Mucosa of stomach (tissue), 1 donor: ENCODE measurements around the gene PRDM8.

Experiments
- H3K27me3 ChIP-seq: one replicate; pipeline ENCODE4 v1.7.0; 2013; ENCODE audit warnings: mild to moderate bottlenecking, low read length; ENCODE audit not compliant: control insufficient read depth, insufficient read depth
- H3K36me3 ChIP-seq: one replicate; pipeline ENCODE4 v1.7.0; 2013; ENCODE audit warnings: low read length; ENCODE audit not compliant: control insufficient read depth, insufficient read depth
- H3K4me1 ChIP-seq: one replicate; pipeline ENCODE4 v1.7.0; 2013; ENCODE audit warnings: mild to moderate bottlenecking, low read length; ENCODE audit not compliant: control insufficient read depth, insufficient read depth
- H3K4me3 ChIP-seq: one replicate; pipeline ENCODE4 v1.7.0; 2013; ENCODE audit warnings: low read length
- H3K9ac ChIP-seq: one replicate; pipeline ENCODE4 v1.7.0; 2013; ENCODE audit warnings: mild to moderate bottlenecking, low read length, moderate library complexity
- H3K9me3 ChIP-seq: one replicate; pipeline ENCODE4 v1.7.0; 2013; ENCODE audit warnings: mild to moderate bottlenecking, low read length, moderate library complexity; ENCODE audit not compliant: control insufficient read depth
- donor health status: Pancreatic carcinoma.

The PRDM8 gene

DNA sequence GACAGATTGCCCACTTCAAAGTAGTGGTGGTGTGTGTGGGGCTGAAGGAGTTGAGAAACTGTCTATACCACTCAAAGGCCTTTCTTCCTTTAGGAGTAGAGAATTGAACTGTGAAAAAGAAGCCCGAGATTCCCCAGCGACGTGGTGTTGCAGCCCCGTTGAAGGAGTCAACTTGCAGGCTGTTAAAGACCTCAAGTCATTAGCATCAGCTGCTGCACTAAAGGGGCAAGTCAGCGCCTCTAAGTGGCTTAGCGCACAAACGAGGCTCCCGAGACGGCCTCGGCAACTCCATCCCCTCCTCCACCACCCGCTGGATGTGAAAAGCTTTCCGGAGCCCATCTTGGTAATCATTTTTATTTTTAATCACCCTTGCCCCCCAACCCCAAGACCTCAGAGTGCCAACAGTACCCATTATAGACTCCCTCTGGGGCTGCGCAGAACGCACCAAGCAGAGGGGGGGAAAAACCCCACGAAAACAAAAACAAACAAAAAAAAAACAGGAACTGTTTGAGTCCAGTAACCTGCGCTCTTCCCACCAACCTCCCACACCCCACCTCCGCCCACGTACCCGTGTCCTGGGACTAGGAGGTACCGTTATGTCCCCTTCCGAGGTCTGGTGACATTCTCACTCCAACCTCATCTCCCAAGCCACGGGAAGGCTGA is 913 bp upstream of the PRDM8 start:
- Histone ChIP-seq H3K27me3 (peaks cover 89% of the 10 kb centered on the region), H3K9ac (no peak overlapping the region)

DNA sequence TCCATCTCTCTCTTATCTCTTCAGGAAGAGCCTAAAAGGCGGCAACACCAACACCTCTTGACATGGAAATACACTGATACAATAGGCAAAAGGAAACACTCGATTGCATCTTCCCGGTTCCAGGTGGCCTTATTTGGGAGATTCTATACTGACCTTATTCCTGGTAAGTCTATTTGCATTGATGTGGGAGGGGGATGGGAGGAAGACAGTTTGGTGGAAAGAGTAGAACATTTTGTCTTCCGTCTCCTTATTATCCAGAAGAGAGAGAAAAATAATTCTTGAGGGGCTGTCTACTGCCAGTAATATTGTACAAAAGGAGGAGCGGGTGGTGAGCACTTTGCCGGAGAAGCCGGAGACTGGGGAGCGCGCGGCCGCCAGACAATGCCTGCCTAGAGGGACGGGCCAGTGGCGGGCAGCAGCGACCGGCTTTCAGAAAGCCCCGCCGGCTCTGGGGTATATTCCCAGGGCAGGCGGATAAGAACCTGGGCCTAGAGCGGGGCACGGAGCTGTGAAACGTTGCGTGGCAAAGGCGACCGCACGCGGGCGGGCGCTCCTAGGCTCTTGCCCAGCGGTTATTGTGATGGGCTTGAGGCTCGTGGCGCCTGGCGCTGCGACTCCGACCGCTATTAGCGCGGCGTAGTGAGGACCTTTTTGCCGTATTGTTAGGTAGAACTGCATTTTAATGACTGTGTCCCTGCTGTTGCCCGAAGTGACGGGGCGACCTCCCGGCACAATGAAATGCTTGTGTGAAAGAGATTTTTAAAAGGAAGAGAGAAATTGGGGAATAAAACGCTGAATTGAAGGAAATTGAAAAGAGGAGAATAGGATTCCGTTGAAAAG is 518 bp downstream of the PRDM8 start:
- Histone ChIP-seq H3K9ac (no peak overlapping the region), H3K4me1 (peaks cover 4% of the 10 kb centered on the region), H3K27me3 (peaks cover 89% of the 10 kb centered on the region), H3K9me3 (no peaks in the 10 kb centered on the region), H3K36me3 (no peaks in the 10 kb centered on the region), H3K4me3 (no peak overlapping the region)

More for the DNA sequence above, 913 bp upstream of the PRDM8 start:
- Histone ChIP-seq H3K9me3 (no peaks in the 10 kb centered on the region), H3K36me3 (no peaks in the 10 kb centered on the region), H3K4me1 (peaks cover 4% of the 10 kb centered on the region), H3K4me3 (no peak overlapping the region)

DNA sequence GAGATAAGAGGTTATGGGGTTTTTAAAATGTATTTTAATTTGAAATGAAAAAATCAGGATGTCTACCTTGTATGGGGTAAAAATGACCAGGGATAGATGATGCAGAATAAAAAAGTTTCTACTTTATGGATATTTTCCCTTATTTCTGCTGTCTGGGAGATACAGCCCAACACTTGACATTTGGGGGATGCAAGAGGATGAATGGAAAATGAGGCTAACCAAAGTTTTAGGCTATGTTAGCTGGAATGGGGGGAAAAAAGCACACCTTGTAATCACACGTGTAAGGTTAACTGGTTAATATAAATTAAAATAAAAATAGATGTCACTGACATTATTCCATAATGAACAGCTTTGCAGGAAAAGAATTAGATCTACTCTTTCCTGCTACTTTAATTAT is 1.1 kb downstream of the PRDM8 start:
- no peak overlapping the region for H3K9ac ChIP-seq
- no peaks in the 10 kb centered on the region for H3K36me3 ChIP-seq
- H3K9me3 ChIP-seq = no peaks in the 10 kb centered on the region
- no peak overlapping the region for H3K4me3 ChIP-seq
- peaks cover 89% of the 10 kb centered on the region for H3K27me3 ChIP-seq
- peaks cover 8% of the 10 kb centered on the region for H3K4me1 ChIP-seq

DNA sequence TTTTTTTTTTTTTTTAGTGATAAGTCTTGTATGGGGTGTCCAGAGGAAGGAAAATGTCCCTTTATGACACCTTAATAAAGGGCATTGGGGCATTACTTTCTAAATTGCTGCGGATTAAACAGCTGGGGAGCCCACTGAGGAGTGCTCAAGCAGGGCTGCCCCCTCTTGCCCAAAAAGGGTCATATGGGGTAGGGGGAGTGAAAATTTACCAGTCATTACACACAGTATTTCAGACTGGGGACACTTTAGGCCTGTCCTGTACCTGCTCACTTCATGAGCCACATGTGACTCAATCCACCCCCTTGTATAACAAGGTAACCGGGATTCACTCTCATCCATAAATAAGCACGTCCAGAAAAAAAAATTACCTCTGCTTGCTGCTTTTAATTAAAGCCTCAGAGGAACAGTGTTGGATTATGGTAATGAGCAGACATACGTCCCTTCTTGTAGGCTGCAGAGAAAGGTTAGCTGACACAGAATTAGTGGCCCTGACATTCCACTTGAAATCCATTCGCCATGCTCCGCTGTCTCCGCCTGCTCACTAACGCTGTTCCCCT is 1.8 kb downstream of the PRDM8 start:
- Histone ChIP-seq H3K4me1 (peaks cover 8% of the 10 kb centered on the region), H3K4me3 (no peak overlapping the region), H3K9me3 (no peaks in the 10 kb centered on the region), H3K9ac (no peak overlapping the region), H3K27me3 (peaks cover 89% of the 10 kb centered on the region), H3K36me3 (no peaks in the 10 kb centered on the region)

DNA sequence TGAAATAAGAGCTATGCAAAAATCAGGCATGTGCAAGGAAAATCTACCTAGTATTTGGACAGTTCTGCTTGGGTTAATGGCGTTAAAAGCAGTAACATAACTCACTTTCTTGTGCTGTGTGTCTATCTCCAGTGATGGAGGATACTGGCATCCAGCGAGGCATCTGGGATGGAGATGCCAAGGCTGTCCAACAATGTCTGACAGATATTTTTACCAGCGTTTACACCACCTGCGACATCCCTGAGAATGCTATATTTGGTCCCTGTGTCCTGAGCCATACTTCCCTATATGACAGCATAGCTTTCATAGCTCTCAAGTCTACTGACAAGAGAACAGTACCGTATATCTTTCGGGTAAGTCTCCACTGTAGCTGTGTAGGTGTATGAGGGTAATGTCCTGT is 2.6 kb downstream of the PRDM8 start:
- H3K9ac ChIP-seq = no peak overlapping the region
- peaks cover 92% of the 10 kb centered on the region for H3K27me3 ChIP-seq
- no peaks in the 10 kb centered on the region for H3K9me3 ChIP-seq
- H3K4me3 ChIP-seq = no peak overlapping the region
- H3K4me1 ChIP-seq = peaks cover 8% of the 10 kb centered on the region
- no peaks in the 10 kb centered on the region for H3K36me3 ChIP-seq

- H3K27me3 ChIP-seq = peaks cover 77% of the 10 kb centered on the region
- H3K4me3 ChIP-seq = no peak overlapping the region
- no peak overlapping the region for H3K9ac ChIP-seq
- peaks cover 8% of the 10 kb centered on the region for H3K4me1 ChIP-seq
- H3K9me3 ChIP-seq = no peaks in the 10 kb centered on the region
- no peaks in the 10 kb centered on the region for H3K36me3 ChIP-seq
These were observed 4.2 kb downstream of the PRDM8 start for GRCh38 chr4:80201252-80202151.

DNA sequence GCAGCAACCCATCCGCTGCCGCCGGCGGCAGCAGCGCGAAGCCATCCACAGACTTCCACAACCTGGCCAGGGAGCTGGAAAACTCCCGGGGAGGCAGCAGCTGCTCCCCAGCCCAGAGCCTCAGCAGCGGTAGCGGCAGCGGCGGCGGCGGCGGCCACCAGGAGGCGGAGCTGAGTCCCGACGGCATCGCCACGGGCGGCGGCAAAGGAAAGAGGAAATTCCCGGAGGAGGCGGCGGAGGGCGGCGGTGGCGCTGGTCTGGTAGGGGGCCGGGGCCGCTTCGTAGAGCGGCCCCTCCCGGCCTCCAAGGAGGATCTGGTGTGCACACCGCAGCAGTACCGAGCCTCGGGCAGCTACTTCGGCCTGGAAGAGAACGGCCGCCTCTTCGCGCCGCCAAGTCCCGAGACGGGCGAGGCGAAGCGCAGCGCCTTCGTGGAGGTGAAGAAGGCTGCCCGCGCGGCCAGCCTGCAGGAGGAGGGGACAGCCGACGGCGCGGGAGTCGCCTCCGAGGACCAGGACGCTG is 4.9 kb downstream of the PRDM8 start:
- H3K9me3 ChIP-seq = no peaks in the 10 kb centered on the region
- peaks cover 77% of the 10 kb centered on the region for H3K27me3 ChIP-seq
- no peaks in the 10 kb centered on the region for H3K36me3 ChIP-seq
- peaks cover 8% of the 10 kb centered on the region for H3K4me1 ChIP-seq
- H3K9ac ChIP-seq = no peak overlapping the region
- no peak overlapping the region for H3K4me3 ChIP-seq

DNA sequence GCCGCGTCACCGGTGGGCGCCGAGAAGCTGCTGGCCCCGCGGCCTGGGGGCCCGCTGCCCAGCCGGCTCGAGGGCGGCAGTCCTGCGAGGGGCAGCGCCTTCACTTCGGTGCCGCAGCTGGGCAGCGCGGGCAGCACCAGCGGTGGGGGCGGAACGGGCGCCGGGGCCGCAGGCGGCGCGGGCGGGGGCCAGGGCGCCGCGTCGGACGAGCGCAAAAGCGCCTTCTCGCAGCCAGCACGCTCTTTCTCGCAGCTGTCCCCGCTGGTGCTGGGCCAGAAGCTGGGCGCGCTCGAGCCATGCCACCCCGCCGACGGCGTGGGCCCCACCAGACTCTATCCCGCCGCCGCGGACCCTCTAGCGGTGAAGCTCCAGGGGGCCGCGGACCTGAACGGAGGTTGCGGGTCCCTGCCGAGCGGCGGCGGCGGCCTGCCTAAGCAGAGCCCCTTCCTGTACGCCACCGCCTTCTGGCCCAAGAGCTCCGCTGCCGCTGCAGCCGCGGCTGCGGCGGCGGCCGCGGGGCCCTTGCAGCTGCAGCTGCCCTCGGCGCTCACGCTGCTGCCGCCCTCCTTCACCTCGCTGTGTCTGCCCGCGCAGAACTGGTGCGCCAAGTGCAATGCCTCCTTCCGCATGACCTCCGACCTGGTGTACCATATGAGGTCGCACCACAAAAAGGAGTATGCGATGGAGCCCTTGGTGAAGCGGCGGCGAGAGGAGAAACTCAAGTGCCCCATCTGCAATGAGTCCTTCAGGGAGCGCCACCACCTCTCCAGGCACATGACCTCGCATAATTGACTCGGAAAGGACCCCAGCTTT is 5.6 kb downstream of the PRDM8 start:
- H3K27me3 ChIP-seq = peaks cover 77% of the 10 kb centered on the region
- H3K9me3 ChIP-seq = no peaks in the 10 kb centered on the region
- H3K4me1 ChIP-seq = peaks cover 7% of the 10 kb centered on the region
- no peak overlapping the region for H3K4me3 ChIP-seq
- H3K36me3 ChIP-seq = no peaks in the 10 kb centered on the region
- no peak overlapping the region for H3K9ac ChIP-seq

DNA sequence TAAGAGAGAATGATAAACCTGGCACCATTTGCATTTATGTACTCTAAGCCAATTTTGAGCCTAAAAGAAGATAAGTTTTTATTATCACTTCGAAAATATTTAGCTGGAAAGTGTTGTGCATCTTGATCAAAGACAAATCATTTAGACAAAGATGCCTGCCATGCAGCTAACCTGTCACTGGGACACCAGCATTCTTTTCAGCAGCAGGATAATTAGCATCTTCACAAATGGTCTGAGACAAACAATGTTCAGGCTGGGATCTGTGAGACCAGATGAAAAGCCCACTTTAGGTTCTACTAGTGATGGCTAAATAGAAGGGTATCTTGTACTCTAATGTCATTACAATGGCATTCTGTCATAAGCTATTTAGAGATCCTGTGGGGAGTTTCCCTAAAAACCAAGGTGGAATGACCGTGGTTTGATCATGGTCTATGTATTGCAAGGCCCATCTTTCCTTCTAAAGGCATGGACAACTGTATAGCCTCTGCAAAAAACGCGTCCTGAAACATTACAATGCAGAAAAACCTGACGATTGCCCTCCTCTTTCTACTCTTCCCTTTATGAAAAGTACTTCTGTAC is 7.2 kb downstream of the PRDM8 start:
- Histone ChIP-seq H3K4me3 (no peak overlapping the region), H3K27me3 (peaks cover 70% of the 10 kb centered on the region), H3K9me3 (no peaks in the 10 kb centered on the region), H3K36me3 (no peaks in the 10 kb centered on the region), H3K4me1 (peaks cover 5% of the 10 kb centered on the region), H3K9ac (no peak overlapping the region)

GRCh38 chr4:80206111-80206510 is 8.8 kb downstream of the PRDM8 start:
- no peak overlapping the region for H3K4me3 ChIP-seq
- H3K9me3 ChIP-seq = no peaks in the 10 kb centered on the region
- no peaks in the 10 kb centered on the region for H3K36me3 ChIP-seq
- peaks cover 5% of the 10 kb centered on the region for H3K4me1 ChIP-seq
- no peak overlapping the region for H3K9ac ChIP-seq
- H3K27me3 ChIP-seq = peaks cover 60% of the 10 kb centered on the region
